Measurements from ENCODE around the gene RNF150.
A peak's percentile ranks its signal among the peaks of the same experiment; 100 is the strongest.

Gene RNF150

DNA sequence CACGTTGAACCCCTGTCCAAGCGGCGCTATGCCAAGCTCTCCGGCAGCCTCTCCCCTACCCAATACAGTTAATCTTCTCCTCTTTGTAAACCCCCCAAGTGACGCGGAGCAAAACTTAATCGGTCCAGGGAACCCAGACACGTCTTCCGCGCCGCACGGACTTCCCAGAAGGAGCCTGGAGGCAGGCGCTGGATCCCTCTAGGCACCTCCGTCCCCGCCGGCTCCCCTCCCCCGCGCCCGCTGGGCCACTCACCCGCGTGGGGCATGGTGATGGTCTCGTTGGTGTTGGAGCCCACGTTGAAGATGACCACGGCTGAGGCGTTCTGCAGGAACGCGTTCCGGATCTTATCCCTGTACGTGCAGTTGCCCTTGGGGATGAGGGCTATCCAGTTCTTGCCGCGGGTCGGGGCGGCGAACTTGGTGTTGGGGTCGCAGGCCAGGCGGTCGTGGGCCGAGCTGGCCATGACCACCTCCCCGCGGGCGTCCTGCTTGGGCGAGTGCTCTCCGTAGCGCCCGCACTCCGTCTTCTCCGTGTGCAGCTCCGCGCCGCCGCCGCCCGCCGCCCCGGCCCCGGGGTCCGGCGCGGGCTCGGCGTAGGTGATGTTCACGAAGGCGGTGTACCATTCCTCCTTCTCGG lies 1.1 kb downstream of the RNF150 start:
- DNase-seq (ENCODE audit: low read depth in 2 of 2): no peak

DNA sequence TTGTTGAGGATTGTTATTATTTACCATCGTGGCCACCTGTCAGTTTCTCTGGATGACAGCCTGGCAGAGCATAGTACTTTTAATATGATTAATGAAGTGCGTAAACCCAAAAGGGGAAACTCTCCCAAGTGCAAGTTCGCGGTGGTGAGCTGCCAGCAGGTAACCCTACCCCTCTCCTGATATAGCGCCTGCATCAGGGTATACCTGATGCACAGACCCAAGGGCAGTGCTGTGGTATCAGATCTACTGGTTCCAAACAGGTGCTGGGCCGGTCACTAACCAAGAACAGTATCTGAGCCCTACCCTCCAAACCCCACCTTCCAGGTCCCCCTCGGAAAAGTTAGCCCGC lies 1.6 kb downstream of the RNF150 start:
- no peak for DNase-seq (ENCODE audit: low read depth in 2 of 2)

DNA sequence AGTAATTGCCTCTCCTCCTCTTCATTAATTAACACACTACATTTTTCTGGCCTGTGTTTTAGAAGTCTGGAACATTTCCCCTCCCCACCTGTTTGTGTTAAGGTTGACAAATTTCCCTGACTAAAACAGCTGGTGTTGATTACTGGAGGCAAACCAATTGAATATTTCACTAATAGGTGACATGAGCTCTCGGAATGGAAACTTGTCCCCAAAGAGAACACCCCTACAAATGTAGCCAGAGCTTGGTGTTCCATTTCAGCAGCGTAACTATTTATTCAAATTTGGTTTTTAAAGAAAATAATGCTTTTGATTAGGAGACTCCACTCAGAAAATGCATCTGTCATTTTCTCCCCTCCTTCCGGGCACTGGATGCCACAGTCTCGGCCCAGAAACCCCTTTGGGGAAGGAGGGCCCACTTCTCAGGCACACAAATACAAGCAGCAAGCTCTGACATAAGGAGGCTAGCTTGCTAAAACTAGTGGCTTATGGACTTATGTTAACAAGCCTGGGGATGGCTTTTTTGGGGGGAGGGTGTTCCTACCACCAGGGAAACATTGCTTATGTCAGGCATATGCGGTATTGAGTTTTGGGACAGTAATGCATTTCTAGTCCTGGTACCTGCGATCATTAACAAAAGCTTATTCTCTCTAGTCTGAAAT lies 2.2 kb downstream of the RNF150 start:
- DNase-seq (ENCODE audit: low read depth in 2 of 2): no peak

DNA sequence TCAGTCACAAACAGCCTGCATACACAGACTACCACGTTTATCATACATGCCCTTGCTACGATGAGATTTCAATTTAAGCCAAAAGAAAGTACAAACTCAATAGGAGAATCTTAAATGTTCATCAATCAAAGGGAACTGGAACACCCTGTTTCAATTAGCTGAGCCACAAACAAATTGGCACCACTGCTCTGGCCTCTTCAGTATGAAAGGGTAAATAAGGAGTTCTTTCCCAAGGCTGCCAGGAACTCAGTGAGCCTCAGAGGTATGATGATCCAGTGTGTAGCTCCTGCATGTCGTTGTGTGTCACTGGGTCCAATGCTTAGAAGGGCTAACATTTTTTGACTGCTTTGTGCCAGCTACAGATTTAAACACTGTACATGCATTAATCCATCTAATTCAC lies 5.4 kb downstream of the RNF150 start:
- no peak for DNase-seq (ENCODE audit: low read depth in 2 of 2)

DNA sequence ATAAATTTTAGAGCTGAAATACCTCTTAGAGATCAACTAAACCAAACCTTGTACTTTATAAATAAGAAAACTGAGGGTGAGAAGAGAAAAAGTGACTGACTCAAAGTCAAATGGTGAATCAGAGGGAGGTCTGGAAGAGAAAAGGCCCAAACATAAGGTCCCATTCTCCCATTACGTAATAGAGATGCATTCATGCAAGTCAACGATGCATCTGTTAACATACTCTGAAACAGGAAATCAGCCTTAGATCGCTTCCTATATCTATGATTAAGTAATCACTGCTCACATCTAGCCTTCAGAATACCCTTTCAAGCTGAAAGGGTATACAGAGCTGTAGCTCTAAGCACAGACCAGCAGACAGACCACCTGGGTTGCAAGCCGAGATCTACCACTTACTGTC lies 6.5 kb downstream of the RNF150 start:
- DNase-seq (ENCODE audit: low read depth in 2 of 2): no peak

DNA sequence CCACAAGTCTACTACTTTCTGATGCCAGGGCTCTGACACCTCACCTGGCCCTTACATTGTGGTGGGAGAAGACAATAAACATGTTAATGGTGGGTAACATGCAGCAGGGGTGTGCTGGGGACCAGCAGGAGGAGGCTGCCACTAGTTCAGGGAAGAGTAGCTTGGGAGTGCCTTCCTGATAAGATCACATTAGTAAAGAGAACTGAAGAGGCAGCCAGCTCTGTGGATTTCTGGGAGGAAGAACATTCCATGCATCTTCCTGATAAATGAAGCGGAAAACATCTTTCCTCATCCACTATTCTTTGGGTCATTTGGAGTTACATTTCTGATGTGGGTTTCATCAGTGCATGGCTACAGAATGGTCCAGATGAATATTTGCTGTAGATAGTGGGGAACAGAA lies 9.0 kb downstream of the RNF150 start:
- no peak for DNase-seq (ENCODE audit: low read depth in 2 of 2)

DNA sequence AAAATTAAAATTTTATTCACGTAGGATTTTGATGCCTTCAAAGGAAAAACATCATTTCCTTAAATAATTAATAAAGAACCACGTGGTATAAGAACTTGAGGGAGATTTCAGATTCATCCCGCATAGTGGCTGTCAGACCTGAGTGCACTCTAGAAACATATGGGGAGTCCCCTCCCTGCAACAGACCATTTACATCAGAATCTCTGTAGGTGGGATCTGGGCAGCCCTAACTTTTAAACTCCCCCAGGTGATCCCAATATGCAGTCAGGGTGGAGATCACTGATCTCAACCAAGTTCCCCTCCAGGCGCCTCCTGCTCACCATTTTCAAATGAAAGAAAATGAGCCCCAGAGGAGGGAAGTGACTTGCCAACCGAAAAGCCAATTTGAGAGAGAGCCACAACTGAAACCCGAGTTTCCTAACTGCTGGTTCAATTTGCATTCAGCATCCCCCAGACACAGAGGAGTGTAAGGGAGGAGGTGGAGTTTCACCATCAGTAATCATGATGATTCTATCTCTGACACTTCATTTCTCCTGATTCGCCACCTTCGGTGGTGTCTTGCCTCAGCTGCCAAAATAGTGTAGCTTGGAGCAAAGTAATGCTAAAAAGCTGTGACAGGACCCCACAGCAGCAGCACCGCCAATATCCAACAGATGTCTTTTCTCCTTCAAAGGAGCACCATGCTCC lies 11.4 kb downstream of the RNF150 start:
- DNase-seq (ENCODE audit: low read depth in 2 of 2): no peak

DNA sequence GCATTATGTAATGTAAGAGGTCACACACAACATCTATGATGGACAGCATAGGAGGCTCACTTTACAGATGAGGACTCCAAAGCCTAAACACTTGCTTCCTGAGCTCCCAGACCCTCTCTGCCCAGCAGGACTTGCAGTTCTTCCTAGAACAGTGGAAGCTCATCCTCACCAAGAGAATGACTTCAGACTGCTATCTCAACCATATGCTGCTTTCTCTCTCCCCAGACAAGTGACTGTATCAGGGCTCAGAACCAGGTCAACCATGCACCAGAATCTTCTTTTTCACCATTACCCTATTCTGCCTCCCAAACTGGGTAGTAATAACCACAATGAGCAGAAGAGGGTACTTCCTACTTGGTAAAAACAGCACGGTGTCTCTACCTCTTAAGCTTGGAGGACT lies 12.2 kb downstream of the RNF150 start:
- DNase-seq (ENCODE audit: low read depth in 2 of 2): no peak

DNA sequence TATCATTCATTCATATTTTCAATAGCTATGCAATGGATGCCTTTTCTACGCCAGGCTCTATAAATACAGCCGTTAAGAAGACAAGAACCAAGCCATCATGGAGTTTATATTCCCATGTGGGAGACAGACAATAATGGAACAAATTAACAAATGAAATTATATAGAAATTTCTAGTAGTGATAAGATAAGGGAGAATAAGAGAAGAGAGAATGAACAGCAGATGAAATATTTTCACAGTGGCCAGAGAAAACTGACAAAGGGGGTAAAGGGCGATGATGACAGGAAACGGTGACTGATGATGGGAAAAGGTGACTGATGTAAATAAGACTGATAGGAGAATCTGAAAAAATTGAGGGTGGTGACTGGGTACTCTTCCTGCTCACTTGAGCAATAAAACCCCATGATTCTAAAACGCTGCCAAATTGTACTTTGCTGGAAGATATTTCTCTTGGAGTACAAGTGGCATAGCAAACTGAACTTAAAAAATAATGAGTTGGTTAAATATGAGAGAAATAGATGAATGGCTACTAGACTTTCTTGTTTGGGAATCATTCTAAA lies 13.2 kb downstream of the RNF150 start:
- DNase-seq (ENCODE audit: low read depth in 2 of 2): no peak

DNA sequence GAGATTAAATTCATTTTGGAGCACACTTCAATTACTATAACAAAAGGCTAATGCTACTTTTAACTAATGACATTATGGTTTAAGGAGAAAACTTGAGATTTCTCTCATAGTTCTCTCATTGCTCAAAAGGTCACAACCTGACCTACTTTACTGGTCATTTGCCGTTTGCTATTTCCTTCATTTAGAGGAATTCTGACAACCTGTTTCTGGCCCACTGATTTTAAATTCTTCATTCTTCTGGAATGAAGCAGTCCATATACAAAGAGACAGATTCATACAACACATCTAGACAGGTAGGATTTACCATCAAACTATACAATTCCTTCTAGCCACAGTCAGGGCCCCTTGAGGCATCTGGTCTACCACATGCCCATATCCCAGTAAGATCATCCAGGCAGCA lies 14.2 kb downstream of the RNF150 start:
- no peak for DNase-seq (ENCODE audit: low read depth in 2 of 2)

DNA sequence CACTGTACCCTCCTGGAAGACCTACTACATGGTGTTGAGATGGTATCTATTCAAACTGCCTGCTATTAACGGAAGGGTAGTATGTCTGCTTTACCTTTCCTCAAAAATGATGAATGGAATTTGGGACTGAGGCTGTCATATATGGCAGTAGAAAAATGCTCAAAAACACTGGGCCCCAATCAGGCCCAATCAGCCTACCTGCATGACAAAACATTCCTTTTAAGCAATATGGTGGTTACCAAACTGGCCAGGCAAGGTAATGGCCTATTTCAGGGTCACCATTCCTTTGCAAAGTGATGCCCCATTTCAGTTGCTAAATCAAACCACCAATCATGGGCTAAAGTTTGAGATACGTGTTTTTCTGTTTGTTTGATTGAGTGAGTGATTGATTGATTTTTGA lies 14.9 kb downstream of the RNF150 start:
- DNase-seq (ENCODE audit: low read depth in 2 of 2): no peak

DNA sequence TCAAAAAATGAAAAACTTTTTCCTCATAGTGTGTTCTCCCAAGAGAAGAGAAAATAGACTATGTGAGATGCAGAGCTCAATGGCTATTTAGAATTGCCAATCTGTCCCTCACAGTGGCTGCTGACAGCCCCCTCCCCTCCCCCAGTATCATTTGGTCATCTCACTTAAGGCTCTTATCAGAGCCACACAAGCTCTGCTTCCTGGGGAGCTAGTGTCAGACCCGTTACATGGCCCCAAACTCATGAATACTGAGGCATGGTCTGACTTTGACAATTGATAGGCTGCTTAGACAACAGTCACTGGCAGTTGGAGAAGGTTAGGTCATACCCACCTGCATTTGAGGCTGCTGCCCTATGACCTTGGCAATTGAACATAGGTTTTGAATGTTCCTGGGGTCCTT lies 15.3 kb downstream of the RNF150 start:
- no peak for DNase-seq (ENCODE audit: low read depth in 2 of 2)

DNA sequence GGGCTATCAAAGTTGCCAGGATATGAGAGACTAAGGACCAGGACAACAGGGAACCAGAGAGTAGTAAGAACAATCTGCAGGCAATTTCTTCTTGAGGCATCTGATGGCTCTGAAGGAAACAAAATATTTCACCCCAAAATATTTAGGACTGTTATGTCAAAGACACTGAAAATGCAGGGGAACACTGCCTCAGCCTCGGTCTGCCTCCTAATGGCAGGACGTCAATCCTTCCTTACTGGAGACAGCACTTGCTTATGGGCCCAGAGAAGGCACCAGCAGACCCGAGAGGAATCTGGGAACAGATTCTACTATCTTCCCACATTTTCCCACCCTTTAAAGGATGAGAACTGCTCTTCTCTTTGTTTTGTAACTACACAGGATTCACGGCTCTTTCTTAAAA lies 23.3 kb downstream of the RNF150 start:
- DNase-seq (ENCODE audit: low read depth in 2 of 2): no peak

DNA sequence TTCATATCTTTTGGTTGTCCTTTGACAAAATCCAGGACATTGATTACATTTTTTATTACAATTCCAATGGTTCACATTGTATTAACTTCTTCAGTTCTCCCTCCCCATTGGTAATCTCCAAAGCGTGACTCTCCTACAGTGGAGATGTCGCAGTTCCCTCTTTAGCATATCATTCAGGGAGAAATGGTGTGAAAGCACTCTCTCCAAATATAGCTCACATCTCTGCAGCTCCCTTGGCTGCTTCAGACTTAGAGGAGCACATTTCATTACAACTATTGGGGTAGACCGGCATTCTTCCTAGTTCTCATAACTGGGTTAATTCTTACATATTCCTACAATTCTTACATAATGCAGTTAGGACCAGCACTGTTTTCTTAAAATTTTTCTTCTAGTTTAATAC lies 25.3 kb downstream of the RNF150 start:
- no peak for DNase-seq (ENCODE audit: low read depth in 2 of 2)

DNA sequence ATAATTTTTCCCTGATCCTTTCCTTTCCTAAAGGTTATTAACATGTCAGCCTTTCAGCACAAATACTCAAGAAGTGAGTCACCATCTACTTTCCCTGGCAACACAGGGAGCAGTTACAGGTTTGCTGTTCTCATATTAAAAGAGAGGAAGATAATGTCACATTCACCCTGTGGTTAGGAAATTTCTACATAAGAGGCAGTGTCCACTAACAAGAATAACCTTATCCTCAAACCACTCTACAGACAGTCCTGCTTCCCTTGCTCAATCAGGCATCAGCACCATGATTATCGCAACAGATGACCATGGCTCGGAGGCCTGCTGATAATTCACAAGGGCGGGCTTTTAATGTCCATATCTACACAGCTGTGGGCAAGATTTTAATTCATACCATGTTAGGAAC lies 30.9 kb downstream of the RNF150 start:
- peak; percentile 55 to 56 for DNase-seq (ENCODE audit: low read depth in 2 of 2)

DNA sequence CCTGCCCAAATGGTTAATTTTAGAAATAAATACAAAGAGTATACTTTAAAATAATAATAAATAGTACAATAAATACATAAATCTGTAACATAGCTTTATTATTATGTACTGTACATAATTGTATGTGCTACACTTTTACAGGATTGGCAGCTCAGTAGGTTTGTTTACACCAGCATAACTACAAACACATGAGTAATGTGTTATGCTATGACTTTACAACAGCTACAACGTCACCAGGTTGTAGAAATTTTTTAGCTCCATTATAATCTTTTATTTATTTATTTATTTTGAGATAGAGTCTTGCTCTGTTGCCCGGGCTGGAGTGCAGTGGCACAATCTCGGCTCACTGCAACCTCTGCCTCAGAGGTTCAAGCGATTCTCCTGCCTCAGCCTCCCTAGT lies 31.8 kb downstream of the RNF150 start:
- no peak for DNase-seq (ENCODE audit: low read depth in 2 of 2)

DNA sequence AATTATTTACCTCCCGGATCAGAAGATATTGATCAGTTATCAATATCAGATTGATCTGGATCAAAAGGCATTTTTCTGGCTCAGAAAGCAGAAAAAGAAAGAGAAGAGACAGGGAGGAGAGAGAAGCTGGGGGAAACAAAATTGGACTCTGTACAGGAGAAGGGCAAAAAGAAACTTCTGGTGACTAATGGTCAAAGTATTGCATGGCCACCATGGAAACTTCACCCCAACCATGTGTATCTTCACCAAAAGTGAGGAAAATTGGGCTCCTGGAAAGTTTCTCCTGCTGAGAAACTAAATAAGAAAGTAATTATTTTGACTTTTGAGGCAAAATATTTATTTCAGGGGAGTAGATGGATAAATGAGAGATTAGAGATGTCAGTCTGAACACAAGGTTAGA lies 33.9 kb downstream of the RNF150 start:
- DNase-seq (ENCODE audit: low read depth in 2 of 2): peak in 1 of 2 experiments; percentile 14

DNA sequence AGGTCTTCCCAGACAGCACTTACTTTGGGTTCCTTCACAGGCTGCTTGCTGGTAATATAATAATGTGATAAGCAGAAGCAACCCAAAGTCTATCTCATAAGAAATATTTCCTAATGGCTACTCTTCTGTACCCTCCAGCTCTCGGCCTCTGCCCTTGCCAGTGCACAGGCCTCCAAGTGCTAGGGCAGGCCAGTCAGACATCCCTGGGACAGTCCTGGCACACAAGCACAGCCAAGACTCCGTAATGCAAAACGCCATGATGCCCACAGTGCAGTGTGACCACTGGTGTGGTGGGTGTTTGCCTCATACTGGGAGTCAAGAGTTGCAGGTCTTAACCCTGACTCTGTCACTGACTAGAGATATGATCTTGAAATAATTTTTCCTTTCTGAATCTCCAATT lies 35.1 kb downstream of the RNF150 start:
- no peak for DNase-seq (ENCODE audit: low read depth in 2 of 2)

DNA sequence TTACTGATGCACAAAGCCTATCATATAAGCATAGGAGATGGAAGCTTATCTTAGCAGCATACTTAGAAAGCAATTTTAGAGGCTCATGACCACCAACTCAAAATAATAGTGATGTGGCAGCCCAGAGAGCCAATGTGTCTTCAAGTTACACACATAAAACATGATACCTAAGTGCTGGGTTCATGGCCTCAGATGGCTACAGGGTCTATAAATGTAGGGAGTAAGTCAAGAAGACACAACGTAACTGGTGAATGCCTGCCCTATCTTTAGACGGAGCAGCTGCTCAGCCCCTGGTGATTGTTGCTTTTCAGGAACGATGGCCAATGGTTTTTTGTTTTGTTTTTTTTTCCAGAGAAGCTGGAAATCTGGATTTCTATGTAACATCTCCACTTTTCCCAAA lies 42.8 kb downstream of the RNF150 start:
- DNase-seq (ENCODE audit: low read depth in 2 of 2): no peak

DNA sequence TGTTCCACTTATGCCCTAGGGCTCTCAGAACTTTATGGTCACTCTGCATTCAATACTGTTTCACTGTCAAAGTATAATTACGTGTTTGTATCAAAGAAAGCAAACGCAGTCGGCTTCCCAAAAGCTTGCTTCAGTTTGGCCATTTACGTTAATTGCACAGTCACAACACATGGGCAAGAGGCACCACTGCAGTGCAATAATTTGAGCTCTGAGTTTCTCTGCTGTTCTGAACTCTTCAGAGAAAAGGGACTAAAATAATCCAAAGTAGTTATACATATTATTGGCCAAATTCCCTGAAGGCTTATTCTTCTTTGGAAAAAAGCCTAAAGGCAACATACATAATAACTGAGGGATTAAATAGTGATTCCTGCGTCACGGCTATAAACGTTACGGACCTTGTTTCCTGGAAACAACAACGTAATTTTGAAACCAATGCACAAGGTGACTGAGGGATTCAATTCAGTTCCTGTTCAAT lies 51.3 kb downstream of the RNF150 start:
- DNase-seq (ENCODE audit: low read depth in 2 of 2): no peak

DNA sequence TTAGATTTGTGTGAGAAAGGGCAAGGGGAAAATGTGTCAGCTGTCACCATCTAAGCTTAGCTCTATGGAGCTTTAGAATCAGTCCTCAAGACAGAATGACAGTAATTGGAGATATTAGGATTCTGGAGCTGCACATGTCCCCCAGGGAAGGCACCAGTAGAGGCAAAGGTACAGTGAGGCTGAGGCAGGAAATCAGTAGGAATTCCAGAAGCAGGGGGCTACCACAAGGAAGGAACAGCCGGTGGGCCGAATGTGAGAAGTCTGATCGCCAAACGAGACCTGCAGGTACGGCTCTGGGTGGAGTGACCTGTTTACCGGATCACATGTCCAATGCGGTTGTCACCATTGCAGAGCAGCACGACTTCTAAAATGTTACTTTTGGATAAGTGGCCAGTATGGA lies 52.6 kb downstream of the RNF150 start:
- DNase-seq (ENCODE audit: low read depth in 2 of 2): no peak

DNA sequence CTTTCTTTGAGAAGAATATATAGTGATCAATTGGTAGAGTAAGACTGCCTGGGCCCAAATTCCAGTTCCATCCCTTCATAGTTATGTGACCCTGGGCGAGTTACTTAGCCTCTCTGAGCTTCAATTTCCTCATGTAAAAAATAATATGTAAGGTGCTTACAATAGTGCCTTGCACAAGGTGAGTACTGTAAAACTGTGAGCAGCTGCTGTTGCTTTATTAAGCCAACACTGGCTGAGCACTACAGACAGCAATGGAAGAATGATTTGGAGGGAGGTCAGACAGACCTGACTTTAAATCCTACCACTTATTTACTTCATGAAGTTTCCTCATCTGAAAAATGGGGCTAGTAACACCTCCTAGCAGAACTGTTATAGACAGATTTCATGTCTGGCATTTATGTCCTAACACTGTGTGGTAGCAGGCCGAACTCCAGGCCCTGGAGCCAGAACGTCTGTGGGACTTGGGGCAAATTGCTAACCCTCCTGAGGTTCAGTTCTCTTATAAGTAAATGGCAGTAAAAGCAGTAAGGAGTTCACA lies 53.8 kb downstream of the RNF150 start:
- DNase-seq (ENCODE audit: low read depth in 2 of 2): no peak

DNA sequence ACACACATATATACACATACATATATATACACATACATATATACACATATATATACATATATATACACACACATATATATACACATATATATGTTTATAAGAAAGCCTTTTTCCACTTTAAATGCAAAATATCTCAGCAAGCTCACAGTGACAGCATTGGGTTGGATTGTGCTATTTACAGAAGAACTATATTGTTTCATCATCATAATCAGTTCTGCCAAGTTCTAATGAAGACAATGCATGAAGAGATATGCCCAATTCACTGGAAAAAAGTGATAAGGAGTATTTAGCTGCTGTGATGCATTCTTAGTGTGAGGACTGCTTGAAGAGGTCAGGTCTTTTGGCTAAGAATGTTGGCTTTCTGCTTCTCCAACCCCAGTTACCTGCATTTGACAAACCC lies 54.4 kb downstream of the RNF150 start:
- DNase-seq (ENCODE audit: low read depth in 2 of 2): no peak
